ENCODE measurements around the gene NPC1.

NPC1 gene

GRCh38 chr18:23545247-23545789 lies 41.0 kb downstream of the NPC1 start:
- DNase-seq, result no peak

- no peak for DNase-seq
Measured at GRCh38 chr18:23542461-23542860, 43.8 kb downstream of the NPC1 start.

GRCh38 chr18:23541349-23542093 lies 44.8 kb downstream of the NPC1 start:
- no peak for DNase-seq

GRCh38 chr18:23540867-23541266 lies 45.4 kb downstream of the NPC1 start:
- no peak for DNase-seq

GRCh38 chr18:23539911-23540525 lies 46.3 kb downstream of the NPC1 start:
- DNase-seq, result no peak

- DNase-seq, result no peak
Measured at GRCh38 chr18:23539296-23539695, 47.0 kb downstream of the NPC1 start.

- DNase-seq, result no peak
Measured at GRCh38 chr18:23538870-23539269, 47.4 kb downstream of the NPC1 start.

GRCh38 chr18:23538001-23538400 lies 48.3 kb downstream of the NPC1 start:
- DNase-seq, result no peak

- no peak for DNase-seq
Measured at GRCh38 chr18:23537274-23537673, 49.0 kb downstream of the NPC1 start.

- no peak for DNase-seq
Measured at GRCh38 chr18:23536204-23536603, 50.1 kb downstream of the NPC1 start.

- DNase-seq, result no peak
Measured at GRCh38 chr18:23534276-23534675, 52.0 kb downstream of the NPC1 start.

- no peak for DNase-seq
Measured at GRCh38 chr18:23532848-23533247, 53.5 kb downstream of the NPC1 start.

- no peak for DNase-seq
Measured at GRCh38 chr18:23531912-23532311, 54.4 kb downstream of the NPC1 start.

GRCh38 chr18:23530195-23530594 lies 56.1 kb downstream of the NPC1 start:
- DNase-seq, result no peak

GRCh38 chr18:23529604-23530003 lies 56.7 kb downstream of the NPC1 start:
- DNase-seq, result no peak

- DNase-seq, result no peak
Measured at GRCh38 chr18:23528580-23529472, 57.5 kb downstream of the NPC1 start.

- no peak for DNase-seq
Measured at GRCh38 chr18:23526501-23527063, 59.7 kb downstream of the NPC1 start.

GRCh38 chr18:23524213-23524707 lies 62.0 kb downstream of the NPC1 start:
- no peak for DNase-seq

- DNase-seq, result no peak
Measured at GRCh38 chr18:23523429-23524212, 62.7 kb downstream of the NPC1 start.

GRCh38 chr18:23521907-23522306 lies 64.4 kb downstream of the NPC1 start:
- DNase-seq, result no peak

GRCh38 chr18:23521271-23521670 lies 65.0 kb downstream of the NPC1 start:
- no peak for DNase-seq

GRCh38 chr18:23519734-23520133 lies 66.6 kb downstream of the NPC1 start:
- no peak for DNase-seq
